ENCODE results near the gene NDUFS3.
"Not testable (repeated sequence)": the region's sequence is repeated elsewhere in the genome, so short reads cannot be mapped to it uniquely, and the experiment has no call there.

Gene NDUFS3

GRCh38 chr11:47538741-47539565 lies 39.9 kb upstream of the NDUFS3 start:
- TF ChIP-seq CTCF (conservative IDR thresholded peaks at IDR 0.05) = no peak
- peak overlapping the region; percentile 12; the same call in 1 of the 2 replicates for H3K27ac ChIP-seq

- TF ChIP-seq CTCF (conservative IDR thresholded peaks at IDR 0.05) (no peak), ZFX (IDR thresholded peaks at IDR 0.05) (no peak)
- no peak overlapping the region; the same call in 1 of the 2 replicates for H3K27ac ChIP-seq
These were observed 39.2 kb upstream of the NDUFS3 start for GRCh38 chr11:47539681-47540039.

DNA sequence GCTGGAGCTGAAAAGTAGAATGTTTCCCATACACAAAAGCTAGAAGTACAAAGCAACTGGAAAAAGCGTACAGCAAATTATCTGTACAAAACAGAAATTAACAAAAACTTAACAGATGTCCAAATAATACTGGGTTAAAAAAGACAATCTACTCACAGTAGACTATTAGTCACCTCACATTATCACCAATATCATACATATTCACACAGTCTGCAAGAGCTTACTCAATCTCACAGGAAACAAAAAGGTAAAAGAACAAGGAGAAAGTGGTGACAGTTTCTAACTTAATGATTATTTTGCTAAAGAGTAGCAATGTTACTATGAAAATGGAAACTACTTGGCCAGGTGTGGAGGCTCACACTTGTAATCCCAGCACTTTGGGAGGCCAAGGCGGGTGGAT lies 37.8 kb upstream of the NDUFS3 start:
- no peak overlapping the region for H3K27ac ChIP-seq
- no peak for TF ChIP-seq ZFX (IDR thresholded peaks at IDR 0.05)
- no peak for TF ChIP-seq CTCF (conservative IDR thresholded peaks at IDR 0.05)

DNA sequence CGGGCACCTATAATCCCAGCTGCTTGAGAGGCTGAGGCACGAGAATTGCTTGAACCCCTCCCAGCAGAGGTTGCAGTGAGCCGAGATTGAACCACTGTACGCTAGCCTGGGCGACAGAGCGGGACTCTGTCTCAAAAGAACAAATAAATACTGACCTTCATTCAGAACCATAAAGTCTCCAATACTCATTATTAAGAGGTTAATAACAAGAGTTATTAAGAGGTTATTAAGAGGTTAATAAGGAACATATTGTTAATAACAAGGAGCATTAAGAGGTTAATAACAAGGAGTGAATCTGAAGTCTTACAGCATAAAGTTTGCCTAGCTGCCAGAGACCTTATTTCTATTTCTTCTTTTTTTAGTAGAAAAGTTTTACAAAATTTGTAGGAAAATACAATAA lies 33.6 kb upstream of the NDUFS3 start:
- TF ChIP-seq CTCF (conservative IDR thresholded peaks at IDR 0.05) (no peak), ZFX (IDR thresholded peaks at IDR 0.05) (no peak)
- no peak overlapping the region for H3K27ac ChIP-seq

GRCh38 chr11:47546274-47546673 lies 32.6 kb upstream of the NDUFS3 start:
- H3K27ac ChIP-seq = not testable (repeated sequence)

- no peak overlapping the region for H3K27ac ChIP-seq
- TF ChIP-seq ZFX (IDR thresholded peaks at IDR 0.05) (no peak), CTCF (conservative IDR thresholded peaks at IDR 0.05) (no peak)
These were observed 28.4 kb upstream of the NDUFS3 start for GRCh38 chr11:47550288-47551047.

DNA sequence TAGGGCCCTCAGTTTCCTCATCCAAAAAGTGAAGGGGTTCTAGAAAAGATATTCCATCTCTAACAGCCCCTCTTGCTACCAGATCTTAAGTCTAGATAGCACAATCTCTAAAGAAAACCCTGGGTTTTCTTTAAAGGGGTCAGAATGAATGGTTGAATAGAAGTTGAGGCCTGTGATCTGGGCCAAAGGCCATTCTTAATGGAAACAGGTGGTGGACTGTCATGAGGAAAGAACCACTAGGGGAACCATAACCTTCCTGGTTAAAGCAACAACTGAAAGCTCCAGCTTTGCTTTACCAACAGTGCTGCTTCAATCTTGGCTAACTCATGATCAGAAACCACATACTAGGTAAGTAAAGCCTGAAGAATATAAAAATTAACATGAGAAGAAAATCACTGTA lies 27.8 kb upstream of the NDUFS3 start:
- H3K27ac ChIP-seq = no peak overlapping the region
- TF ChIP-seq ZFX (IDR thresholded peaks at IDR 0.05) = no peak
- TF ChIP-seq CTCF (conservative IDR thresholded peaks at IDR 0.05) = no peak; the same call in 1 of the 2 replicates

Measured in C4-2B (cell line).